Naive thymus-derived CD8-positive, alpha-beta T cell (primary cell): Measurements from ENCODE around the gene MEX3B. TPM values are rescaled to one million over a fixed set of nuclear protein-coding genes. Genes with fewer than 3 reads are reported as not detected.
A peak's percentile ranks its signal among the peaks of the same experiment; 100 is the strongest.

Experiments used
- ATAC-seq, 2 donors: fragments of 150-1000 bp; cut with Tn5 transposase in 1 of 2; sonication (Bioruptor Pico), chemical (Tn5 transposase) in 1 of 2; 1 replicate in 1 of 2; 2 replicates in 1 of 2; pipeline ENCODE4 v1.10.0; 2021; ENCODE audit warnings: mild to moderate bottlenecking in 2 of 2, moderate library complexity in 2 of 2
- POLR2A ChIA-PET: fragments of 350-600 bp; sonication (Branson Sonifier 250); formaldehyde crosslinking; loops from one replicate; lab custom pipeline; 2021; ENCODE audit warnings: antibody characterized with exemption; lab: Charles Lee
- DNase-seq, 10 donors: peaks; one replicate each; pipeline versions ENCODE4 v3.0.0 to v3.0.0-alpha.2; 2020 to 2022
- H3K27ac Mint-ChIP-seq, 10 donors: one replicate each; pipeline ENCODE4 v1.8.0; 2020 to 2022; ENCODE audit warnings: mild to moderate bottlenecking in 10 of 10, mixed read lengths in 10 of 10, moderate library complexity in 4 of 10, inconsistent platforms in 1 of 10
- H3K27me3 Mint-ChIP-seq, 5 donors: one replicate each; pipeline ENCODE4 v1.8.0; 2021 to 2022; ENCODE audit warnings: mixed read lengths in 5 of 5
- H3K36me3 Mint-ChIP-seq, 3 donors: one replicate each; pipeline ENCODE4 v1.8.0; 2020 to 2022; ENCODE audit warnings: mixed read lengths in 3 of 3, mild to moderate bottlenecking in 2 of 3, inconsistent platforms in 1 of 3
- H3K4me1 Mint-ChIP-seq, 4 donors: one replicate each; pipeline ENCODE4 v1.8.0; 2021 to 2022; ENCODE audit warnings: mixed read lengths in 4 of 4
- H3K4me3 Mint-ChIP-seq, 10 donors: one replicate each; pipeline ENCODE4 v1.8.0; 2020 to 2022; ENCODE audit warnings: mild to moderate bottlenecking in 10 of 10, mixed read lengths in 10 of 10, moderate library complexity in 6 of 10, inconsistent platforms in 1 of 10
- H3K9me3 Mint-ChIP-seq, 9 donors: one replicate each; pipeline ENCODE4 v1.8.0; 2020 to 2022; ENCODE audit warnings: mixed read lengths in 9 of 9, mild to moderate bottlenecking in 3 of 9, inconsistent platforms in 1 of 9, moderate library complexity in 1 of 9
- polyA plus RNA-seq, 3 donors: library from polyadenylated mRNA; unstranded; fragments of 300-500 nt; fragmentation: Illumina TruSeq; gene quantifications; one replicate each; pipeline ENCODE4 v1.2.3, GENCODE V29; 2021
- total RNA-seq, 8 experiments: library from RNA in 2 of 8; stranded (reverse) in 2 of 8; gene quantifications; one replicate each; pipeline ENCODE4 v1.2.3 and lab custom pipeline; 2021 to 2026

MEX3B gene
- total RNA-seq (1 to 10 TPM; 1.5 to 1.8 TPM), polyA plus RNA-seq (not detected), total RNA-seq (lab: John Stamatoyannopoulos, UW) (1.2 to 6.6 (median 4.7) reads per million in 6 experiments)

- Mint-ChIP-seq H3K36me3 (no peaks in the 10 kb centered on the region), H3K27me3 (peaks cover 0 to 4% (median 0%) of the 10 kb centered on the region in 5 donors), H3K27ac (peak within 1 kb of the TSS; percentile 16 to 96 (median 82)), H3K4me1 (peaks cover 10 to 24% (median 18%) of the 10 kb centered on the region in 4 donors), H3K4me3 (peak within 1 kb of the TSS; percentile 88 to 95 (median 90)), H3K9me3 (no peaks in the 10 kb centered on the region)
- DNase-seq, result peak; percentile 70 to 93 (median 82)
- POLR2A ChIA-PET, result interaction anchor here (0.6 kb wide), 2 partner anchors 86 to 337 kb away, joined by 3 to 4 read pairs; no protein-coding TSS in a partner anchor
- peak; percentile 59 to 63 for ATAC-seq
These were observed at the start of gene MEX3B for GRCh38 chr15:82045892-82046665. Gene MEX3B (minus strand): TSS chr15:82046018. CDS start chr15:82045705, 313 bp downstream.

- H3K4me1 Mint-ChIP-seq, result no peaks in the 10 kb centered on the region
- POLR2A ChIA-PET, result no interaction called here
- H3K4me3 Mint-ChIP-seq, result no peak overlapping the region
- ATAC-seq (no peak), DNase-seq (no peak)
- H3K9me3 Mint-ChIP-seq, result peaks cover 0 to 5% (median 0%) of the 10 kb centered on the region in 9 donors
- H3K27me3 Mint-ChIP-seq, result peaks cover 0 to 4% (median 0%) of the 10 kb centered on the region in 5 donors
- H3K36me3 Mint-ChIP-seq, result no peaks in the 10 kb centered on the region
- no peak overlapping the region for H3K27ac Mint-ChIP-seq
These were observed 48.0 kb upstream of the MEX3B start for GRCh38 chr15:82093774-82094211.

- Mint-ChIP-seq H3K4me1 (no peaks in the 10 kb centered on the region), H3K36me3 (no peaks in the 10 kb centered on the region), H3K27me3 (peaks cover 0 to 4% (median 0%) of the 10 kb centered on the region in 5 donors), H3K9me3 (peaks cover 0 to 5% (median 0%) of the 10 kb centered on the region in 9 donors), H3K4me3 (no peak overlapping the region), H3K27ac (no peak overlapping the region)
- ATAC-seq, result no peak
- POLR2A ChIA-PET, result no interaction called here
- no peak for DNase-seq
These were observed 47.5 kb upstream of the MEX3B start for GRCh38 chr15:82093325-82093724.

- H3K9me3 Mint-ChIP-seq, result peaks cover 0 to 5% (median 0%) of the 10 kb centered on the region in 9 donors
- peaks cover 0 to 4% (median 0%) of the 10 kb centered on the region in 5 donors for H3K27me3 Mint-ChIP-seq
- no peak overlapping the region for H3K4me3 Mint-ChIP-seq
- ATAC-seq (no peak), DNase-seq (no peak)
- POLR2A ChIA-PET, result no interaction called here
- no peaks in the 10 kb centered on the region for H3K36me3 Mint-ChIP-seq
- H3K27ac Mint-ChIP-seq, result no peak overlapping the region
- H3K4me1 Mint-ChIP-seq, result no peaks in the 10 kb centered on the region
These were observed 45.9 kb upstream of the MEX3B start for GRCh38 chr15:82091636-82092140.

GRCh38 chr15:82086243-82086995 lies 40.6 kb upstream of the MEX3B start:
- Mint-ChIP-seq H3K27me3 (peaks cover 2 to 8% (median 3%) of the 10 kb centered on the region in 5 donors), H3K27ac (peak overlapping the region in 1 of 10 donors; percentile 24), H3K4me3 (no peak overlapping the region), H3K36me3 (no peaks in the 10 kb centered on the region), H3K9me3 (no peaks in the 10 kb centered on the region), H3K4me1 (no peaks in the 10 kb centered on the region)
- DNase-seq, result no peak
- no peak for ATAC-seq
- POLR2A ChIA-PET, result interaction anchor here (0.7 kb wide), 1 partner anchor 244 kb away, joined by 4 read pairs; no protein-coding TSS in a partner anchor

- ATAC-seq (no peak), DNase-seq (no peak)
- Mint-ChIP-seq H3K27me3 (peaks cover 5 to 25% (median 12%) of the 10 kb centered on the region in 5 donors), H3K9me3 (no peaks in the 10 kb centered on the region), H3K4me1 (no peaks in the 10 kb centered on the region), H3K36me3 (no peaks in the 10 kb centered on the region), H3K4me3 (no peak overlapping the region), H3K27ac (peak overlapping the region in 1 of 10 donors; percentile 34)
- POLR2A ChIA-PET, result no interaction called here
These were observed 36.3 kb upstream of the MEX3B start for GRCh38 chr15:82081914-82082762.

GRCh38 chr15:82080774-82081173 lies 35.0 kb upstream of the MEX3B start:
- DNase-seq (no peak), ATAC-seq (no peak)
- Mint-ChIP-seq H3K27ac (no peak overlapping the region), H3K27me3 (peaks cover 5 to 25% (median 18%) of the 10 kb centered on the region in 5 donors), H3K4me3 (no peak overlapping the region), H3K9me3 (no peaks in the 10 kb centered on the region), H3K36me3 (no peaks in the 10 kb centered on the region), H3K4me1 (no peaks in the 10 kb centered on the region)
- POLR2A ChIA-PET, result no interaction called here

- peaks cover 5 to 25% (median 17%) of the 10 kb centered on the region in 5 donors for H3K27me3 Mint-ChIP-seq
These were observed 33.9 kb upstream of the MEX3B start for GRCh38 chr15:82079736-82080135.

GRCh38 chr15:82074610-82075009 lies 28.8 kb upstream of the MEX3B start:
- Mint-ChIP-seq H3K36me3 (no peaks in the 10 kb centered on the region), H3K27me3 (peaks cover 6 to 17% (median 15%) of the 10 kb centered on the region in 5 donors), H3K4me3 (no peak overlapping the region), H3K4me1 (no peaks in the 10 kb centered on the region), H3K27ac (no peak overlapping the region), H3K9me3 (no peaks in the 10 kb centered on the region)
- no peak for DNase-seq
- POLR2A ChIA-PET, result no interaction called here
- ATAC-seq, result no peak

More at GRCh38 chr15:82079736-82080135, 33.9 kb upstream of the MEX3B start:
- Mint-ChIP-seq H3K4me1 (no peaks in the 10 kb centered on the region), H3K4me3 (no peak overlapping the region), H3K9me3 (no peaks in the 10 kb centered on the region), H3K27ac (no peak overlapping the region), H3K36me3 (no peaks in the 10 kb centered on the region)
- ATAC-seq (no peak), DNase-seq (no peak)
- POLR2A ChIA-PET, result no interaction called here

GRCh38 chr15:82072926-82073537 lies 27.2 kb upstream of the MEX3B start:
- ATAC-seq (no peak), DNase-seq (no peak)
- H3K27me3 Mint-ChIP-seq, result peaks cover 4 to 12% (median 11%) of the 10 kb centered on the region in 5 donors
- no peak overlapping the region for H3K4me3 Mint-ChIP-seq
- POLR2A ChIA-PET, result no interaction called here
- no peaks in the 10 kb centered on the region for H3K9me3 Mint-ChIP-seq
- H3K4me1 Mint-ChIP-seq, result no peaks in the 10 kb centered on the region
- no peaks in the 10 kb centered on the region for H3K36me3 Mint-ChIP-seq
- no peak overlapping the region for H3K27ac Mint-ChIP-seq

GRCh38 chr15:82066455-82066854 lies 20.6 kb upstream of the MEX3B start:
- Mint-ChIP-seq H3K4me1 (peaks cover 0 to 6% (median 4%) of the 10 kb centered on the region in 4 donors), H3K36me3 (no peaks in the 10 kb centered on the region), H3K4me3 (no peak overlapping the region), H3K9me3 (no peaks in the 10 kb centered on the region), H3K27ac (no peak overlapping the region), H3K27me3 (peaks cover 14 to 48% (median 23%) of the 10 kb centered on the region in 5 donors)
- DNase-seq, result no peak
- POLR2A ChIA-PET, result no interaction called here
- no peak for ATAC-seq
